ENCODE results near the gene AMOTL1.
"Not testable (repeated sequence)": the region's sequence is repeated elsewhere in the genome, so short reads cannot be mapped to it uniquely, and the experiment has no call there.

DNA sequence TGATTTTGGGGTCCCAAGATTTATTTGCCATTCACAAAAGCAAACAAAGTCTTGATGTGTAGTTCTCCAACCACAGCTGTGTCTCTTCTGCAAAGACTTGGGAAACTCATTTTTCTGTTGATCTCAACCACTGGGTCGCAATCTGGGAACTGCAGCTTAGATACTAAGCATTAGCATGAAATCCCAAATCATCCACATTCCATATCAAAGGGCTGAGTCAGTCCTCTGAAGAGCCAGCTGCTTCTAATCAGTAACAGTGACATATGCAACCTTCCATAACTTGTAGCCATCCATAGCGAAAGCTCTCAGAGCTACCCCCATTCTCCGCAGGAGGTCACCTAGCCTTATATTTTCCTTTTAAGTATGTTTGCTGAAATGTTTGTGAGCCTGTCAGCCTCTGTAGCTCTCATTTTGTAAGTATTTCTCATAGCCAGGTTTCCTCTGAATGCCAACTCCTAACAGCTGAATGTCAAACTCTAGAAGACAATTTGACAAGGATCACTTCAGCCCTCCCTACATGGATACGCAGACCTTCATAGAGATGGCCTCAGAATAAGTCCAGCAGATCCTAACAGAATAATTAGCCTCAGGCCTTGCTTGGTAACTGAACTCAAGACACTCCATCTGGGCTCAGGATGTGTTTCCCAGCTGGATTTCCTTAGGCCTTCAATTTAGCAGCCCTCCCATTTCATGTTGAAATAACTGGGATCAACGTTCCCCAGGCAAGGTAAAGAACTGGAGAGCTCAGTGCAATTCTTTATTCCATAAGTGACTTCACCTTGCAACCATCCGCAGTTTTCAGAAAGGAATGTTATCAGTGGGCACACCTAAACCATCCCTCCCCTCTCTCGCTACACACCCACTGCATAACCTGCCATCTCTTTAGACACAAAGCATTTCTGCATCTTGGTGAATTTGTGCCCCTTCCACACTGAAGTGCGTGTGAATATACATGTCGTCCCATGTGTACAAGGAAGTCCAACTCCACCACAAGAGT is 44.9 kb downstream of the AMOTL1 start:
- TF ChIP-seq EZH2 (IDR thresholded peaks at IDR 0.05); POLR2AphosphoS5 (IDR thresholded peaks at IDR 0.05; ENCODE audit: borderline replicate concordance, low read depth, low read length): not testable (repeated sequence)

All from SK-N-MC (cell line).